SH-SY5Y (cell line): ENCODE measurements around the gene HSFX2.
"Not testable (repeated sequence)": the region's sequence is repeated elsewhere in the genome, so short reads cannot be mapped to it uniquely, and the experiment has no call there.

Experiments used
- GATA2 ChIP-seq: IDR thresholded peaks from 2 replicates; pipeline ENCODE4 v1.6.1; 2011; ENCODE audit warnings: mild to moderate bottlenecking, low read depth, low read length
- GATA3 ChIP-seq: IDR thresholded peaks from 2 replicates; pipeline ENCODE4 v1.6.1; 2011; ENCODE audit warnings: low read depth, mild to moderate bottlenecking, low read length, moderate library complexity

HSFX2 gene, protein sequence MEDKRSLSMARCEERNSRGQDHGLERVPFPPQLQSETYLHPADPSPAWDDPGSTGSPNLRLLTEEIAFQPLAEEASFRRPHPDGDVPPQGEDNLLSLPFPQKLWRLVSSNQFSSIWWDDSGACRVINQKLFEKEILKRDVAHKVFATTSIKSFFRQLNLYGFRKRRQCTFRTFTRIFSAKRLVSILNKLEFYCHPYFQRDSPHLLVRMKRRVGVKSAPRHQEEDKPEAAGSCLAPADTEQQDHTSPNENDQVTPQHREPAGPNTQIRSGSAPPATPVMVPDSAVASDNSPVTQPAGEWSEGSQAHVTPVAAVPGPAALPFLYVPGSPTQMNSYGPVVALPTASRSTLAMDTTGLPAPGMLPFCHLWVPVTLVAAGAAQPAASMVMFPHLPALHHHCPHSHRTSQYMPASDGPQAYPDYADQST

DNA sequence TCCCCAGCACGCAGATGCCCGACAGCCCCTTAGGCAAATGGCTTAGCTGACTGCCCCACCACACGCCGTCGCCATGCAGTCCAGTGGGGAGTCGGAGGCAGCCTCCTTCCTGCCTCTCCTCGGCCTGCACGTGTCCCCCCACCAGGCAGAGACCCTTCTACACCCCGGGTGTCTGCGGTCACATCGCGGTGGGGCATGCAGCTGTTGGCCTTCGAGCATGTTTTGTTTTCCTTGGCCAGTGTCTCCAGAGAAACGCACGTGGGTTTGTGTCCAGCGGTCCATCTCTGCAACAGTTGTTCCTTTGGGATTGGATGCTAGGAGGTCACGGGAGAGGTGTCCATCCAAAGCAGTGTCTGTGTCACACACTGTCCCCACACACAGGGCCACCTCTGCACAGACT, at the start of gene HSFX2:
Gene HSFX2 (minus strand): TSS at position 101 of the 400 bp plus-strand sequence. CDS start 614 bp downstream, outside the sequence.
- TF ChIP-seq GATA3, GATA2: not testable (repeated sequence)

DNA sequence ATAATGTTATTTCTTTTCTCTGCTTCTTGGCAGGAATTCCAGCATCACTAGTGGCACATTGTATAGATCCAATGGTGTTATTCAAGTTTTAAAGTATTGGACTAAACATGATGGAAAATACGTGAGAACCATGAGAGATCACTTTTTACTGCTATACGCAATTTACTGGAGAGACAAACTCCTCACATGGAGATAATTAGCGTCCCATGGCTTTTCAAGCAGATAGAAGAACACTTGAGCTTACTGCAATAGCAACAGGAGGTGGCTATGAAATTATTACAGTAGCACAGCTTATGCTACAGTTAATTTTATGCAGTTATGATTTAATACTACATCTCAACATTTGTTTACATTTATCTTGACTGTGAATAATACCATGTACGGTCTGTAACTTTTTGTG, 48.4 kb upstream of the HSFX2 start:
- TF ChIP-seq GATA2 (no peak), GATA3 (no peak)

DNA sequence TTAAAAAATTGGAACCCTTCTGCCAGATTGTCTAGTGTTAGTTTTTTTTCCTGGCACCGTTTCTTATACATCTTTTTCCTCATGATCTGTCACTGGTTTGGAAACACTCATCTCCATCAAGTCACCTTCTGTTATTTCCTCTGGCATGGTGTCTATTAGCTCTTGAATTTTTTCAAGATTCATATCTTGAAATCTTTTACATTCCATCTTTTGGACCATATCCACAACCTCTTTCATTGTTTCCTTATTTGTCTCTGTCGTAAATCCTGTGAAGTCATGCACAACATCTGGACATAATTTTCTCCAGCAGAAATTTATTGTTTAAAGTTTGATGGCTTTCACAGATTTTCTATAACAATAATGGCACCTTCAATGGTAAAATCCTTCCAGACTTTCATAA, 46.7 kb upstream of the HSFX2 start:
- TF ChIP-seq GATA2: no peak
- no peak for TF ChIP-seq GATA3

DNA sequence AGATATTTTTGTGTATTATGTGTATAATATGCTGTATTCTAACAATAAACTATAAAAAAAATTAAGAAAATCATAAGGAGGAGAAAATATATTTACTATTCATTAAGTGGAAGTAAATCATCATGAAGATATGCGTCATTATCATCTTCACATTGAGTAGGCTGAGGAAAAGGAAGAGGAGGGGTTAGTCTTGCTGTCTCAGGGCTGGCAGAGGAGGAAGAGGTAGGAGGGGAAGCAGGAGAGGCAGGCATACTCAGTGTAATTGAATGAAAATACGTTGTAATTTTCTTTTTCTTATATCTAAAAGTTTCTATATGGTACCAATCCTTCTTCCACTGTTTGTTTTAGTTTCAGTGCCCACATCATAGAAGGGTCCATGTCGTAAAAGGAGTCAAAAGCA, 46.3 kb upstream of the HSFX2 start:
- TF ChIP-seq GATA2: no peak
- TF ChIP-seq GATA3: no peak

DNA sequence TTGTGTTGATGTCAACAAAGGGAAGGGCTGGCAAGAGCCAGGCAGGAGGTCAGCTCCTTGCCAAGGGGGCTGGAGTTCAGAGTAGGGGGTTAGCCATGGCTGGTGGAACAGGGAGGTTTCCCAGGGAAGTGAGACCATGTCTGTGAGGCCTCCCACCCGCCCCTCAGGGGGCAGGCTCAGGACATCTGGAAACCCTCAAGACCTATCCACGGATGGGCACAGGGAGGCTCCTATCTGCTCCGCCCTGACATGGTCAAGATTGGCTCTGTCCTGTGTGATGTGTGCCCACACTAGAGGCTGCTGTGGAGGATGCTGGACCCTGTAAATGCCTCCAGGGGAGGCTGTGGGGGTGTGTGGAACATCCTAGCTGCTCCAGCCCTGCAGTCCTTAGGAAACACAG, 44.5 kb upstream of the HSFX2 start:
- no peak for TF ChIP-seq GATA2
- no peak for TF ChIP-seq GATA3

- TF ChIP-seq GATA3 (no peak), GATA2 (no peak)
These were observed 43.7 kb upstream of the HSFX2 start for GRCh38 chrX:149638860-149639259.

DNA sequence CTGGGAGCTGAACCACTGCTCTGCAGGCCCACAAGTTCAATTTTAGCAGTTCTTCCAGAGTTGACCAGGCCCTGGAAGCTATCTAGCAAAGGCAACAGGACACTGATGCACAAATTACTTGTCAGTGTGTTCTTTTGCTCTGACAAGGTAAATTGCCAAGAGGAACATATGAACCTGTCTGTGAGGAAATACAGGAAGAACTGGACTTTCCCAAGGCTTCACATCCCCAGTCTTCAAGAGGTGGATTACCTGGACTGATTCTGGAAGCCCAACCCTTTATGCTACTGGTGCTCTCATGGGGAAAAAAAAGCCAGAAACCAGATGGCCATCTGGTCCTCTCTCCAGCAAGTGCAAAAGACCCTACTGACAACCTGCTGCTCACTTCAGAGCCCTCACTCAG, 38.4 kb upstream of the HSFX2 start:
- TF ChIP-seq GATA2 (no peak), GATA3 (no peak)

DNA sequence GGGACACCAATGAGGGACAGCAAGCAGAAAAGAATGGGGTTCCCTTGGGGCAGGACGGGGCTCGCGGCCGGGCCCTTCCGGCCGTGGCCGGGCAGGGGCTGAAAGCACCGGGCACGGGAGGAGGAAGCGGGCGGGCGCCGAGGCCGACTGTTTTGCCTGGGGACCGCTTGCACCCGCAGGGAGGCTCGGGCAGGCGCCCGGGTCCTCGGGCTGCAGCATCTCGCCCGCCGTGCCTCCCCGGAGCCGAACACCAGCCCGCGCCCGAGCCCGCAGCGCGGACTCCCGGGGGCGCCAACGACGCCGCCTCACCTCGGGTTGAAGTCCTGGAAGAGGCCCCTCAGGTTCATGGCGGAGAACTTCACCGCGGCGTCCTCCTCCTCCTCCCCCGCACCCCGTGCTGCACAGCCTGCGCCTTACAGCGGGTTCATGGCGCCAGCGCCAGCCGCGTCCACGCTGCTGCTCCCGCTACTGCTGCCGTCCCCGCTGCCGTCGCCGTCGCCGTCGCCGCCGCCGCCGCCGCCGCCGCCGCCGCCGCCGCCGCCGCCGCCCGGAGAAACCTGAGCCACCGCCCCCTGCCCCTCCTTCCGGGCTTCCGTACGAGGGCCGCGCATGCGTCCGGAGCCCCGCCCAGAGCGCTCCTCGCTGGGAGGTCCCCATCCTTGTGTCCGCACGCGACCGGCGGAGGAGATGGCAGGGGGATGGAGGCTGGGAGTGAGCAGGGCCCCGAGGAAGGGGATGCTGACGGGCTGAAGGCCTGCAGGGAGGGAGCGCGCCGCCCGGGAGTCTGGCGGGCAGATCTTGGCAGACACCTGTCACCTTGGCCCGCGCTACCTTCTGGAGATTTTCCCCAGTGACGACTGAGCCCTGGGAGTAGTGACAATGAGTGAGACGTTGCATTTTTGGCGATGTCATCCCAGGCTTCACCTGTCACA, 36.4 kb upstream of the HSFX2 start, which contains the start of gene TMEM185A:
Gene TMEM185A (minus strand): TSS at position 559 of the 932 bp plus-strand sequence. CDS start 212 bp downstream, at position 347.
- TF ChIP-seq GATA3 (no peak), GATA2 (no peak)

GRCh38 chrX:149630681-149631233, 35.6 kb upstream of the HSFX2 start:
- TF ChIP-seq GATA2 (no peak), GATA3 (no peak)

- no peak for TF ChIP-seq GATA3
- TF ChIP-seq GATA2: no peak
These were observed 34.7 kb upstream of the HSFX2 start for GRCh38 chrX:149629730-149630387.

- TF ChIP-seq GATA2 (no peak), GATA3 (no peak)
These were observed 33.7 kb upstream of the HSFX2 start for GRCh38 chrX:149628768-149629167.

DNA sequence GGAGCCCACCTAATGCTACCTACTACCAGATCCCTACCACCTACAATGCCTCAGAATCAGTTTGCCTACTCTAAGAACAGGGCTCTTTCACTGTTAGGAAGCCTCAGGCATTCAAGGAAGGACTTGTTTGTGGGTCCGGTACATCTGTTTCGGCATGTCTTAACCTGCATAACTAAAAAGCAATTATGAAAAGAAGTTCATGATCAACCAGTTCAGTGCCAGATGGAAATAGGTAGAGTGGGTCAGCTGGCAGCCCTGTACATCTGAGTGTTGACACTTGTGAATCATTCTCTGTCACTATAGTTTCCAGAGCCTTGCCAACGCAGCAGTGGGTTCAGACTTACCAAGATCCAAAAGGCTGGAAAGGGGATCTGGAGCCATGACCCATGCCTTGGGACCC, 33.2 kb upstream of the HSFX2 start:
- no peak for TF ChIP-seq GATA3
- no peak for TF ChIP-seq GATA2

DNA sequence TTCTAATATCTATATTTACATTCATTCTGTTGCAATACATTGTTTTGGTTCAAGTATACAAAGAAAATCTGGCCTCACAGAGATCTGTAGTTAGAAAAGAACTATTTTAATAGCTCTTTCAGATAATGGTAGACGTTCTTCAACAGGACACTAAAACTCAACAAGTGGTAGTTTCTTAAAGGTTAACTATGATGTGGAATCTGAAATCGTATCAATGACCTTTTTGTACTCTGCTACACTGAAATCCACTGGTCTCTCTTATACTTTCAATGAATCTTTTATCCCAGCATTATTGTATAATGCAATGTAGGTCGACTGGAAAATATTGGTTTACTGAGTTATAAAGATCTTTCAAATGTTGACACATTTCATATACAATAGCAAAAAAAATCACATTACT, 23.8 kb upstream of the HSFX2 start:
- TF ChIP-seq GATA2 (no peak), GATA3 (no peak)
